Upper lobe of right lung (tissue), 1 donor: ENCODE measurements around the gene PEPD. TPM values are rescaled to one million over a fixed set of nuclear protein-coding genes. Genes with fewer than 3 reads are reported as not detected.

Experiments used
- ATAC-seq: fragments of 200-7000 bp; cut with Tn5 transposase; one replicate; pipeline ENCODE4 v1.9.1; 2020; ENCODE audit warnings: mild to moderate bottlenecking, moderate library complexity
- DNase-seq: peaks from one replicate; pipeline ENCODE4 v3.0.0-alpha.2; 2020
- H3K27ac ChIP-seq: fragments of 200-600 bp; one replicate; pipeline ENCODE4 v1.8.0; 2022
- H3K27me3 ChIP-seq: fragments of 200-600 bp; one replicate; pipeline ENCODE4 v1.8.0; 2022; ENCODE audit warnings: mild to moderate bottlenecking
- H3K36me3 ChIP-seq: fragments of 200-600 bp; one replicate; pipeline ENCODE4 v1.8.0; 2022
- H3K4me1 ChIP-seq: fragments of 200-600 bp; one replicate; pipeline ENCODE4 v1.8.0; 2022
- H3K4me3 ChIP-seq: fragments of 200-600 bp; one replicate; pipeline ENCODE4 v1.8.0; 2022; ENCODE audit warnings: mild to moderate bottlenecking
- H3K9me3 ChIP-seq: fragments of 200-600 bp; one replicate; pipeline ENCODE4 v1.8.0; 2022
- CTCF ChIP-seq: fragments of 200-600 bp; IDR thresholded peaks from one replicate; pipeline ENCODE4 v1.8.0; 2022; ENCODE audit warnings: antibody characterized with exemption
- intact Hi-C: fragments of 100-400 bp; cut with DNase I; formaldehyde crosslinking; loops from one replicate; pipeline ENCODE4 v1.11.0; 2022
- total RNA-seq: library from RNA; stranded (reverse); fragmentation: NEBNext Ultra II Directional; extraction: Animal tissue kit (Norgen Biotek cat#: 25700); gene quantifications from one replicate; pipeline ENCODE4 v1.2.1, GENCODE V29; 2021
- donor health status: DM: no; HTN: yes; CAD: no; lungs with severe emphysema.

PEPD gene
- total RNA-seq, 1 donor from 2014 or later: 78.4 TPM

GRCh38 chr19:33500991-33501390 is 20.6 kb downstream of the PEPD start:
- Histone ChIP-seq H3K9me3 (no peaks in the 10 kb centered on the region), H3K36me3 (peaks cover 18% of the 10 kb centered on the region), H3K4me3 (no peak overlapping the region), H3K27me3 (no peaks in the 10 kb centered on the region), H3K27ac (no peak overlapping the region), H3K4me1 (no peaks in the 10 kb centered on the region)
- DNase-seq (no peak), ATAC-seq (no peak)
- no peak for TF ChIP-seq CTCF
- intact Hi-C loops: no loop called here

GRCh38 chr19:33500586-33500985 is 21.0 kb downstream of the PEPD start:
- DNase-seq (no peak), ATAC-seq (no peak)
- intact Hi-C loops: no loop called here
- H3K27me3 ChIP-seq: no peaks in the 10 kb centered on the region
- no peak overlapping the region for H3K27ac ChIP-seq
- no peak overlapping the region for H3K4me3 ChIP-seq
- H3K4me1 ChIP-seq: no peaks in the 10 kb centered on the region
- H3K9me3 ChIP-seq: no peaks in the 10 kb centered on the region
- no peak for TF ChIP-seq CTCF
- peaks cover 18% of the 10 kb centered on the region for H3K36me3 ChIP-seq

GRCh38 chr19:33499671-33500506 is 21.7 kb downstream of the PEPD start:
- no peak overlapping the region for H3K27ac ChIP-seq
- ATAC-seq (no peak), DNase-seq (no peak)
- no peaks in the 10 kb centered on the region for H3K4me1 ChIP-seq
- no peak for TF ChIP-seq CTCF
- H3K4me3 ChIP-seq: no peak overlapping the region
- peaks cover 18% of the 10 kb centered on the region for H3K36me3 ChIP-seq
- no peaks in the 10 kb centered on the region for H3K27me3 ChIP-seq
- H3K9me3 ChIP-seq: no peaks in the 10 kb centered on the region
- intact Hi-C loops: no loop called here

GRCh38 chr19:33499248-33499647 is 22.3 kb downstream of the PEPD start:
- intact Hi-C loops: no loop called here
- TF ChIP-seq CTCF: no peak
- Histone ChIP-seq H3K9me3 (no peaks in the 10 kb centered on the region), H3K36me3 (peaks cover 18% of the 10 kb centered on the region), H3K4me3 (no peak overlapping the region), H3K27me3 (no peaks in the 10 kb centered on the region), H3K27ac (no peak overlapping the region), H3K4me1 (no peaks in the 10 kb centered on the region)
- no peak for DNase-seq
- ATAC-seq: peak; percentile 8

- ATAC-seq (no peak), DNase-seq (no peak)
- peaks cover 13% of the 10 kb centered on the region for H3K36me3 ChIP-seq
- no peaks in the 10 kb centered on the region for H3K4me1 ChIP-seq
- no peak overlapping the region for H3K27ac ChIP-seq
- intact Hi-C loops: no loop called here
- H3K9me3 ChIP-seq: no peaks in the 10 kb centered on the region
- no peak for TF ChIP-seq CTCF
- no peak overlapping the region for H3K4me3 ChIP-seq
- H3K27me3 ChIP-seq: no peaks in the 10 kb centered on the region
Observed at GRCh38 chr19:33498391-33499000, 23.1 kb downstream of the PEPD start.
